MM.1S (cell line): ENCODE data around the gene TRHDE.

Experiments used
- DNase-seq: peaks from one replicate; pipeline ENCODE4 v3.0.0-alpha.2; 2015
- H2AFZ ChIP-seq: fragments of 300-600 bp; sonication (generic); 2 replicates; pipeline ENCODE4 v1.6.0; 2016; ENCODE audit warnings: antibody characterized with exemption, low read length
- H3F3A ChIP-seq: fragments of 300-600 bp; sonication (generic); 2 replicates; pipeline ENCODE4 v1.6.1; 2016; ENCODE audit warnings: mild to moderate bottlenecking, antibody characterized with exemption, low read length, moderate library complexity, mixed read lengths; ENCODE audit not compliant: insufficient read depth
- H3K27ac ChIP-seq: fragments of 300-600 bp; sonication (generic); 2 replicates; pipeline ENCODE4 v1.5.1; 2016; ENCODE audit warnings: mild to moderate bottlenecking, low read length
- H3K27me3 ChIP-seq: fragments of 300-600 bp; sonication (generic); replicated peaks from 2 replicates; pipeline ENCODE4 v1.6.0; 2016; ENCODE audit warnings: low read length; ENCODE audit not compliant: insufficient read depth
- H3K36me3 ChIP-seq: fragments of 300-600 bp; sonication (generic); replicated peaks from 2 replicates; pipeline ENCODE4 v1.6.1; 2016; ENCODE audit warnings: mild to moderate bottlenecking, low read length, mixed read lengths; ENCODE audit not compliant: insufficient read depth
- H3K4me1 ChIP-seq: fragments of 300-600 bp; sonication (generic); 2 replicates; pipeline ENCODE4 v1.6.1; 2016; ENCODE audit warnings: low read length, mixed read lengths
- H3K4me2 ChIP-seq: fragments of 300-600 bp; sonication (generic); 2 replicates; pipeline ENCODE4 v1.6.0; 2016; ENCODE audit warnings: low read depth, low read length
- H3K4me3 ChIP-seq: fragments of 300-600 bp; sonication (generic); 2 replicates; pipeline ENCODE4 v1.5.1; 2016; ENCODE audit warnings: low read length, mixed read lengths
- H3K79me2 ChIP-seq: fragments of 300-600 bp; sonication (generic); 2 replicates; pipeline ENCODE4 v1.6.1; 2016; ENCODE audit warnings: mixed run types, low read length, mixed read lengths
- H3K9ac ChIP-seq: fragments of 300-600 bp; sonication (generic); 2 replicates; pipeline ENCODE4 v1.6.1; 2016; ENCODE audit warnings: low read length, mixed read lengths
- H3K9me2 ChIP-seq: fragments of 300-600 bp; sonication (generic); replicated peaks from 2 replicates; pipeline ENCODE4 v1.6.1; 2016; ENCODE audit warnings: mild to moderate bottlenecking, low read length, mixed read lengths; ENCODE audit not compliant: insufficient read depth
- H3K9me3 ChIP-seq: fragments of 300-600 bp; sonication (generic); replicated peaks from 2 replicates; pipeline ENCODE4 v1.6.1; 2016; ENCODE audit warnings: mild to moderate bottlenecking, low read length, mixed read lengths; ENCODE audit not compliant: insufficient read depth
- H4K20me1 ChIP-seq: fragments of 300-600 bp; sonication (generic); 2 replicates; pipeline ENCODE4 v1.6.1; 2016; ENCODE audit warnings: mild to moderate bottlenecking, low read length, moderate library complexity, mixed read lengths; ENCODE audit not compliant: insufficient read depth
- EZH2 ChIP-seq: fragments of 300-600 bp; sonication (generic); optimal IDR thresholded peaks from 2 replicates; pipeline ENCODE3; 2017; ENCODE audit warnings: low read depth, mild to moderate bottlenecking, antibody characterized with exemption, low read length, mixed read lengths
- EZH2phosphoT487 ChIP-seq: fragments of 300-600 bp; sonication (generic); IDR thresholded peaks from 2 replicates; pipeline ENCODE4 v1.6.1; 2018; ENCODE audit warnings: antibody characterized with exemption, low read length
- TF ChIP-seq, protein P1 (sequence below): fragments of 300-600 bp; sonication (generic); IDR thresholded peaks from 2 replicates; pipeline ENCODE4 v1.5.1; 2016; ENCODE audit warnings: antibody characterized with exemption, low read length, mixed read lengths

The TRHDE gene

DNA sequence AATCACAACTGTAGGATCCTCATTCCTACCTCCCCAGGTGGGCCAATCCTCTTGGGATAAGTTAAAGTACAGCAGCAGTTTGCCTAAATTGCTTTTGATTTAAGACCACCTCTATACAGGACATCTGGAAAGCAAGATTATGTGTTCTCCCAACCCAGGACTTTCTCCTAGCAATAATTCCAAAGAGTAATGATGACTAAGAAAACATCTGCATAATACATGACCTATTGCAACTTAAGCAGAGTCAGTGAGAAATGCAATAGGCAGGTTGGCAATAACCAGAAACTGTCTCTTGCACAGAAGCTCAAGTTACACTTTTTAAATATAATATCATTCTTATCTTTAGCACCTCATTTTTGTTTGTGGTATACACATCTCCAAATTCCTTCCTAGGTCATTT, 275.4 kb downstream of the TRHDE start:
- H3K9me3 ChIP-seq = no peaks in the 10 kb centered on the region
- no peak for DNase-seq

DNA sequence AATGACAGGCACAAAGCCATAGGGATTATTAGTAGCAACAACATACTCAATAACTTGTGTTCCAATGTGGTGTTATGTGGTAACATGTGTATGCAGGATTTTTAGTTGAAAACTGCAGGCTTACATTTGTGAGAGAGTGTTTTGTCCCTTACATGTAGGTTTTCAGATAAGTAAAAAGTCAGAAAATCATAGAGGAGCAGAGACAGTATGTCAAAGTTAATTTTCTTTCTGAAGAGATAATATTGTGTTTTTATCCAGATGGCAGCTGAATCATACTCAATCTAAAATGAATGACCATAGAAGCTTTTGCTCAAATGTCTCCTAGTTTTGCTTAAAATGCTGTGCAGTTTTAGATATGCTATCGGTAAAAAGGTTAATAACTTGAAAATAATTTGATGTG, 277.0 kb downstream of the TRHDE start:
- H3K9me2 ChIP-seq = no peaks in the 10 kb centered on the region
- no peak overlapping the region for H2AFZ ChIP-seq
- H3K4me1 ChIP-seq = no peaks in the 10 kb centered on the region
- no peaks in the 10 kb centered on the region for H3K9me3 ChIP-seq
- H3K4me3 ChIP-seq = no peak overlapping the region
- H3F3A ChIP-seq = no peaks in the 10 kb centered on the region
- H3K79me2 ChIP-seq = no peaks in the 10 kb centered on the region
- H3K9ac ChIP-seq = no peak overlapping the region
- TF ChIP-seq EZH2phosphoT487 (no peak), EZH2 (no peak)
- TF ChIP-seq, protein P1, sequence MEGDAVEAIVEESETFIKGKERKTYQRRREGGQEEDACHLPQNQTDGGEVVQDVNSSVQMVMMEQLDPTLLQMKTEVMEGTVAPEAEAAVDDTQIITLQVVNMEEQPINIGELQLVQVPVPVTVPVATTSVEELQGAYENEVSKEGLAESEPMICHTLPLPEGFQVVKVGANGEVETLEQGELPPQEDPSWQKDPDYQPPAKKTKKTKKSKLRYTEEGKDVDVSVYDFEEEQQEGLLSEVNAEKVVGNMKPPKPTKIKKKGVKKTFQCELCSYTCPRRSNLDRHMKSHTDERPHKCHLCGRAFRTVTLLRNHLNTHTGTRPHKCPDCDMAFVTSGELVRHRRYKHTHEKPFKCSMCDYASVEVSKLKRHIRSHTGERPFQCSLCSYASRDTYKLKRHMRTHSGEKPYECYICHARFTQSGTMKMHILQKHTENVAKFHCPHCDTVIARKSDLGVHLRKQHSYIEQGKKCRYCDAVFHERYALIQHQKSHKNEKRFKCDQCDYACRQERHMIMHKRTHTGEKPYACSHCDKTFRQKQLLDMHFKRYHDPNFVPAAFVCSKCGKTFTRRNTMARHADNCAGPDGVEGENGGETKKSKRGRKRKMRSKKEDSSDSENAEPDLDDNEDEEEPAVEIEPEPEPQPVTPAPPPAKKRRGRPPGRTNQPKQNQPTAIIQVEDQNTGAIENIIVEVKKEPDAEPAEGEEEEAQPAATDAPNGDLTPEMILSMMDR = no peak
- H3K27me3 ChIP-seq = no peaks in the 10 kb centered on the region
- DNase-seq = no peak
- no peak overlapping the region for H3K27ac ChIP-seq
- no peak overlapping the region for H3K4me2 ChIP-seq
- H4K20me1 ChIP-seq = no peaks in the 10 kb centered on the region
- H3K36me3 ChIP-seq = no peaks in the 10 kb centered on the region

More for the DNA sequence above, 275.4 kb downstream of the TRHDE start:
- Histone ChIP-seq H3K4me1 (no peaks in the 10 kb centered on the region), H3K27ac (no peak overlapping the region), H3K4me3 (no peak overlapping the region), H2AFZ (no peak overlapping the region), H3K27me3 (no peaks in the 10 kb centered on the region), H3K79me2 (no peaks in the 10 kb centered on the region), H4K20me1 (no peaks in the 10 kb centered on the region), H3K9ac (no peak overlapping the region), H3F3A (no peaks in the 10 kb centered on the region), H3K4me2 (no peak overlapping the region), H3K36me3 (no peaks in the 10 kb centered on the region), H3K9me2 (no peaks in the 10 kb centered on the region)
- TF ChIP-seq EZH2phosphoT487 (no peak), EZH2 (no peak)
- TF ChIP-seq, protein P1 = no peak

DNA sequence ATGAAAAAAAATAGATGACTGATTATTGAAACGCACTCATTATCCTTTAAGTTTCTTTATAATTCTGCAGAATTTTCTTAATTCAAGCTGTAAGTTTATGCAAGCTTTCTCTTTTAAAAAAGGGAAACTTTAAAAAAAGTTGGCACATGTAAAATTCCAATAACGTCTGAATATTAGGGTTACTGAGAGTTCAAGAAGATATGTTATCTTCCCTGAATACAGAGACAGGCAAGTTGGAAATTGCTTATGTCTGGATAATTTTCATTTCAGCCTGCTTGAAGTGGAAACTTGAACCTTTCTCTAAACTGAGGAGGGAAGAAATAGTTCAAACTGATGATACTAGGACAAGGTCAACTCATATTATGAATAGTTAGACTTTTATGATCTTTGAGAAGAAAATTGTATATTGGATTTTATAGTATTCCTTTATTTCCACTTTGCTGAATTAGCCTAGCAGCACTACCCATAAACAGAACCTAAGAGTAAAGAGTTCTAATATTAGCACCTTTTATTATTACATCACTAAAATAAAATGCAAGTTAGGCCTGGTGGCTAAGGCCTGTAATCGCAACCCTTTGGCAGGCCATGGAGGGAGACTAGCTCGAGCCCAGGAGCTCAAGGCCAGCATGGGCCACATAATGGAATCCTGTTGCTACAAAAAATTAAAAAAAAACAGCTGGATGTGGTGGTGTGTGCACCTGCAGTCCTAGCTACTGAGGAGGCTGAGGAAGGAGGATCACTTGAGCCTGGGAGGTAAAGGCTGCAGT, 288.0 kb downstream of the TRHDE start:
- Histone ChIP-seq H3K9ac (no peak overlapping the region), H2AFZ (no peak overlapping the region), H3K79me2 (no peaks in the 10 kb centered on the region), H3K27me3 (no peaks in the 10 kb centered on the region), H3K9me2 (no peaks in the 10 kb centered on the region), H3K4me3 (no peak overlapping the region), H3F3A (no peaks in the 10 kb centered on the region), H3K27ac (no peak overlapping the region), H3K4me1 (no peaks in the 10 kb centered on the region), H3K9me3 (no peaks in the 10 kb centered on the region), H3K4me2 (no peak overlapping the region), H4K20me1 (no peaks in the 10 kb centered on the region), H3K36me3 (no peaks in the 10 kb centered on the region)
- DNase-seq = no peak
- no peak for TF ChIP-seq EZH2
- TF ChIP-seq, protein P1 = no peak
- TF ChIP-seq EZH2phosphoT487 = no peak
